B cell (primary cell): ENCODE results near the gene NCK2. TPM values are rescaled to one million over a fixed set of nuclear protein-coding genes. Genes with fewer than 3 reads are reported as not detected.

Source experiments
- ATAC-seq: fragments of 200-7000 bp; cut with Tn5 transposase; one replicate; pipeline ENCODE4 v1.10.0; 2021; ENCODE audit warnings: low read depth, mild to moderate bottlenecking, moderate number of reproducible peaks, moderate library complexity
- CTCF ChIA-PET: fragments of 350-600 bp; sonication (Branson Sonifier 250); formaldehyde crosslinking; loops from one replicate; lab custom pipeline; 2021; ENCODE audit warnings: antibody characterized with exemption, inconsistent platforms; lab: Charles Lee
- POLR2A ChIA-PET: fragments of 350-600 bp; sonication (Branson Sonifier 250); formaldehyde crosslinking; loops from one replicate; lab custom pipeline; 2021; ENCODE audit warnings: antibody characterized with exemption; lab: Charles Lee
- DNase-seq: peaks from one replicate; pipeline ENCODE4 v3.0.0; 2013
- H2AFZ ChIP-seq: 2 replicates; pipeline ENCODE4 v1.6.1; 2012; ENCODE audit warnings: mild to moderate bottlenecking, low read depth, low read length; ENCODE audit not compliant: insufficient read depth, poor library complexity, severe bottlenecking
- H3K27ac ChIP-seq, 2 donors: 1 replicate in 1 of 2; 2 replicates in 1 of 2; pipeline ENCODE4 v1.5.1; 2012 to 2013; ENCODE audit warnings: low read length in 2 of 2, mild to moderate bottlenecking in 2 of 2, moderate library complexity in 1 of 2
- H3K27me3 ChIP-seq, 4 experiments: fragments of 200-600 bp in 1 of 4; sonication (generic) in 1 of 4; replicated peaks in 1 of 4; 1 replicate in 2 of 4; 2 replicates in 2 of 4; pipeline versions ENCODE4 v1.6.1 to v1.7.0; 2013 to 2016; ENCODE audit warnings: low read length in 3 of 4, mild to moderate bottlenecking in 2 of 4, mixed read lengths in 1 of 4, moderate library complexity in 1 of 4; ENCODE audit not compliant: insufficient read depth in 4 of 4, control insufficient read depth in 3 of 4; ENCODE audit errors: control extremely low read depth in 1 of 4
- H3K36me3 ChIP-seq, 2 experiments: replicated peaks in 1 of 2; 1 replicate in 1 of 2; 2 replicates in 1 of 2; pipeline versions ENCODE4 v1.6.1 to v1.7.1; 2013; ENCODE audit warnings: low read length in 1 of 2; ENCODE audit not compliant: insufficient read depth in 2 of 2, control insufficient read depth in 1 of 2; ENCODE audit errors: control extremely low read depth in 1 of 2, extremely low read depth in 1 of 2
- H3K4me1 ChIP-seq, 2 donors: fragments of 200-600 bp in 1 of 2; sonication (generic) in 1 of 2; 1 replicate in 1 of 2; 2 replicates in 1 of 2; pipeline versions ENCODE4 v1.5.1 to v1.6.1; 2013 to 2017; ENCODE audit warnings: low read length in 2 of 2; ENCODE audit not compliant: control insufficient read depth in 2 of 2, insufficient read depth in 2 of 2
- H3K4me2 ChIP-seq: replicated peaks from 2 replicates; pipeline ENCODE3; 2012; ENCODE audit warnings: mild to moderate bottlenecking, low read depth, low read length; ENCODE audit not compliant: poor library complexity, severe bottlenecking
- H3K4me3 ChIP-seq, 5 experiments: fragments of 200-600 bp in 1 of 5; sonication (generic) in 1 of 5; 1 replicate in 3 of 5; 2 replicates in 2 of 5; pipeline versions ENCODE4 v1.5.1 to v1.7.0; 2011 to 2016; ENCODE audit warnings: low read length in 4 of 5, mild to moderate bottlenecking in 4 of 5, low read depth in 2 of 5, control low read depth in 1 of 5, moderate library complexity in 1 of 5; ENCODE audit not compliant: insufficient read depth in 1 of 5; ENCODE audit errors: control extremely low read depth in 1 of 5, extremely low read depth in 1 of 5
- H3K79me2 ChIP-seq: fragments of 200-600 bp; sonication (generic); one replicate; pipeline ENCODE4 v1.6.0; 2016; ENCODE audit warnings: low read length; ENCODE audit not compliant: control insufficient read depth, insufficient read depth
- H3K9ac ChIP-seq: fragments of 200-600 bp; sonication (generic); 2 replicates; pipeline ENCODE4 v1.6.1; 2017; ENCODE audit warnings: mild to moderate bottlenecking, low read length, moderate library complexity
- H3K9me3 ChIP-seq, 3 donors: one replicate each; pipeline versions ENCODE4 v1.6.1 to v1.7.1; 2013; ENCODE audit warnings: low read length in 2 of 3; ENCODE audit not compliant: control insufficient read depth in 2 of 3, insufficient read depth in 1 of 3; ENCODE audit errors: control extremely low read depth in 1 of 3
- H4K20me1 ChIP-seq: 2 replicates; pipeline ENCODE4 v1.6.0; 2012; ENCODE audit warnings: mild to moderate bottlenecking, low read length; ENCODE audit not compliant: insufficient read depth, control insufficient read depth, poor library complexity, severe bottlenecking
- H3K27ac Mint-ChIP-seq: one replicate; pipeline ENCODE4 v1.8.0; 2021; ENCODE audit warnings: mixed read lengths
- H3K27me3 Mint-ChIP-seq: one replicate; pipeline ENCODE4 v1.8.0; 2021; ENCODE audit warnings: mixed read lengths
- H3K4me1 Mint-ChIP-seq: one replicate; pipeline ENCODE4 v1.8.0; 2021; ENCODE audit warnings: mixed read lengths
- H3K4me3 Mint-ChIP-seq: one replicate; pipeline ENCODE4 v1.8.0; 2021; ENCODE audit warnings: mixed read lengths
- H3K9me3 Mint-ChIP-seq: one replicate; pipeline ENCODE4 v1.8.0; 2022; ENCODE audit warnings: mixed read lengths; ENCODE audit not compliant: insufficient read depth
- EZH2 ChIP-seq: IDR thresholded peaks from 2 replicates; pipeline ENCODE4 v1.6.1; 2012; ENCODE audit warnings: borderline replicate concordance, low read depth, mild to moderate bottlenecking, moderate library complexity, low read length; ENCODE audit not compliant: insufficient read depth, poor library complexity, severe bottlenecking
- WGBS: methylation state at CpG from one replicate; pipeline ENCODE4 v1.1.5; 2013; ENCODE audit warnings: missing lambda C conversion rate; ENCODE audit not compliant: insufficient coverage; 5-methylcytosine and 5-hydroxymethylcytosine counted together
- intact Hi-C: fragments of 100-400 bp; cut with micrococcal nuclease; formaldehyde crosslinking; loops from one replicate; pipeline ENCODE4 v1.10.0; 2022
- polyA plus RNA-seq: library from polyadenylated mRNA; depleted of rRNA; stranded (reverse); fragments of >200 nt; gene quantifications from 2 replicates; pipeline ENCODE4 v1.2.3, GENCODE V29; 2012
- total RNA-seq, 2 donors: library from RNA; stranded (reverse); fragments of 120-200 nt in 1 of 2; gene quantifications; 1 replicate in 1 of 2; 2 replicates in 1 of 2; pipeline versions ENCODE4 v1.2.3 to v1.2.4, GENCODE V29; 2013 to 2022
- TF ChIP-seq, protein P1 (sequence below): fragments of 200-600 bp; IDR thresholded peaks from one replicate; pipeline ENCODE4 v1.8.0; 2022; ENCODE audit warnings: antibody characterized with exemption, mild to moderate bottlenecking

NCK2 gene
- total and polyA plus RNA-seq, 2 donors (not counting 1 experiment from before 2014, with no cell fraction given), result 64.2 to 72.3 TPM

DNA sequence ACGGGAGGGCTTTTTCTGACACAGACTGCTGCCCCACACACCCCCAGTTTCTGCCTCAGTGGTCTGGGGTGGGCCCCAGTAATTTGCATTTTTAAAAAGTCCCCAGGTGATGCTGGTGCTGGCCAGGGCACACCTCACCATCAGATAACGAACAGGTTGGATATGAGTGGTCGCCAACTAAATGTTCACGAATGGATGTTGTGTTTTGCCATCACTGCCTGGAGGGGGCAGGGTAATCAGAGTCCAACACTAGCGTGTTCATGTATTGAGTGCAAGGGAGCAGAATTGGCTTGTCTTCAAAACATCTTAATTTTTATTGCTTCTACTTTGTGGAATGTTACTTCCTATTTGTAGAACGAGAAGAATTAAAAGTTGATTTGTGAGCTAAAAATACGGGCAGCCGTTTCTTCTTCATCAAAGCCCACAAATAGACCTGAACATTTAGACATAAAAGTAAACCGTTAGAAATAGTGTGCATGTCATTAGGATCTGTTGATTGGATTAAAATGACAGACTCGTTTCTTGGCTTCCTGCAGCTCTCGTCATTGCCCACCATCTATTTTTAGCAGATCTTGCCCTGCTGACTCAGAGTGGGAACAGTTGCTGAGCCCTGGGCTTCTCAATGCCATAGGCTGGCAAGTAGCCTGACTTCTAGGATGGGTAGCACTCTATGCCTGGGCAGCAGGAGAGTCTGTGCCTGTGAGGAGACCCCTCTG, 45.2 kb downstream of the NCK2 start:
- Mint-ChIP-seq H3K9me3 (no peaks in the 10 kb centered on the region), H3K4me3 (peak overlapping the region; percentile 77), H3K4me1 (peaks cover 83% of the 10 kb centered on the region), H3K27ac (peak overlapping the region; percentile 91), H3K27me3 (no peaks in the 10 kb centered on the region)
- TF ChIP-seq, protein P1, sequence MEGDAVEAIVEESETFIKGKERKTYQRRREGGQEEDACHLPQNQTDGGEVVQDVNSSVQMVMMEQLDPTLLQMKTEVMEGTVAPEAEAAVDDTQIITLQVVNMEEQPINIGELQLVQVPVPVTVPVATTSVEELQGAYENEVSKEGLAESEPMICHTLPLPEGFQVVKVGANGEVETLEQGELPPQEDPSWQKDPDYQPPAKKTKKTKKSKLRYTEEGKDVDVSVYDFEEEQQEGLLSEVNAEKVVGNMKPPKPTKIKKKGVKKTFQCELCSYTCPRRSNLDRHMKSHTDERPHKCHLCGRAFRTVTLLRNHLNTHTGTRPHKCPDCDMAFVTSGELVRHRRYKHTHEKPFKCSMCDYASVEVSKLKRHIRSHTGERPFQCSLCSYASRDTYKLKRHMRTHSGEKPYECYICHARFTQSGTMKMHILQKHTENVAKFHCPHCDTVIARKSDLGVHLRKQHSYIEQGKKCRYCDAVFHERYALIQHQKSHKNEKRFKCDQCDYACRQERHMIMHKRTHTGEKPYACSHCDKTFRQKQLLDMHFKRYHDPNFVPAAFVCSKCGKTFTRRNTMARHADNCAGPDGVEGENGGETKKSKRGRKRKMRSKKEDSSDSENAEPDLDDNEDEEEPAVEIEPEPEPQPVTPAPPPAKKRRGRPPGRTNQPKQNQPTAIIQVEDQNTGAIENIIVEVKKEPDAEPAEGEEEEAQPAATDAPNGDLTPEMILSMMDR, result peak; percentile 41
- no peak for TF ChIP-seq EZH2
- Histone ChIP-seq H4K20me1 (peaks cover 27% of the 10 kb centered on the region), H3K4me3 (peak overlapping the region in 2 of 5 experiments; percentile 18 to 26), H3K36me3 (peaks cover 0 to 7% of the 10 kb centered on the region in 2 experiments), H3K9me3 (peaks cover 0 to 5% (median 0%) of the 10 kb centered on the region in 3 donors), H3K79me2 (peaks cover 97% of the 10 kb centered on the region), H3K4me1 (peaks cover 76 to 86% of the 10 kb centered on the region in 2 donors), H3K27ac (peak overlapping the region; percentile 64 to 78), H3K9ac (peak overlapping the region; percentile 36), H3K27me3 (no peaks in the 10 kb centered on the region), H2AFZ (peak overlapping the region; percentile 20), H3K4me2 (peak overlapping the region; percentile 69)
- ATAC-seq (peak; percentile 65), DNase-seq (peak; percentile 55)
- intact Hi-C loops, result loop anchor here (1.0 to 5.0 kb wide), 3 partner anchors 8 to 213 kb away; no protein-coding TSS in a partner anchor
- WGBS, result 12% methylated on average over 4 of the region's 11 CpGs
- POLR2A ChIA-PET, result interaction anchor here (0.7 to 1.1 kb wide), 2 partner anchors 9 to 10 kb away, joined by 3 to 9 read pairs; no protein-coding TSS in a partner anchor
- CTCF ChIA-PET, result interaction anchor here (0.8 to 6.1 kb wide), 8 partner anchors 9 to 247 kb away, joined by 3 to 47 read pairs (median 4); no protein-coding TSS in a partner anchor
